ENCODE data around the gene TAGLN3.
"Not testable (repeated sequence)": the region's sequence is repeated elsewhere in the genome, so short reads cannot be mapped to it uniquely, and the experiment has no call there.

The TAGLN3 gene

DNA sequence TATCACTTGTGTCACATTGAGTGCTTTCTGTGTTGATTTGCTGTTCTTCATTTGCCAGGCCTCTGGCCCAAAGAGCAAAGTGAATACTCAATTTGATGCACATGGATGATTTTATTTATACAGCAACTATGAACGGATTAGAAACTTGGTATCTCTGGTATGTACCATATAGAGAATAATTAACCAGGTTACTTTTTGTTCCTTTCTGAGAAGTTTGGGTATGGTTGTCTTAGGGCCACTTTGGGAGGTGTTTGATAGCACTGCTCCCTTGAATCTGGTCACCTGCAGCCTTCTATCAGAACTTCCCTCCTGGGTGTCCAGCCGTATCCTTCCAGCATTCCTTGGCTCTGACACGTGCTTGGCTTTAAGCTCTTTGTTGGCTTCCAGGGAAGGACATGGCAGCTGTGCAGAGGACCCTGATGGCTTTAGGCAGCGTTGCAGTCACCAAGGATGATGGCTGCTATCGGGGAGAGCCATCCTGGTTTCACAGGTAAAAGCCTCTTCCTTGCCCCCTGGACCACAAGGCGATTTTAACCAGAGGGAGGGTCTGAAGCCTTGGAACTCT is 12.7 kb downstream of the TAGLN3 start:
- DNase-seq, result no peak

DNA sequence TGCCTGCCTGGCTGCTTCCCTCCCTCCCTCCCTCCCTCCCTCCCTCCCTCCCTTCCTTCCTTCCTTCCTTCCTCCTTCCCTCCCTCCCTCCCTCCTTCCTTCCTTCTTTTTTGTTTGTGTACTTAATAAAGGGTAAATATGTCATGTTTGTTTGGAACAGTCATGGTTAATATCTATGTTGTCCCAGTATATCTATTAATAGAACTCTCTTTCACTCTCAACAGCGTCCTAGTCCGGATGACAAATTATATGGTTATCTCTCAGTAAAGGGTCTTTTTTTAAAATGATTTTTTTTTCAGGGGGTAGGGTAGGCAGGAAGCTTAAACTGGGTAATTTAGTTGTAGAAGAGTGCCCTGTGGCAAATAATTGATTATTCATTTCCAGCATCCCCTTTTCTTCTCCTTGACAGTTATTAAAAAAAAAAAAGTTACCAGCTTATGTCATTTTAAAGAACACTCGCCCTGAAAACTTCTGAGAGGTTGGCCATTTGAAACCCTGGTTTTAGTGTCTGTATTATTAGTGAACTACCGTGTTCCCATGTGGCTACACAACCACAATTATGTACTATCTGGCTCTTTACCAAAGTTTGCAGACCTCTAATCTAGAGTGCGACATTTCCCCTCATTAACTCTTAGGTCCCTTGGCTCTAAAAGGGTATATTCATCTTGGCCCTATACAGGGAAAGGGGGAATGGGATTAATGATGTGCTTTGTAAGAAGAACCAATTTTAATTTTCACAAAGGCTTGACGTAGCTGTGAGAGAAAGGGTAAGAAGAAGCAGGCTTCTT is 13.7 kb downstream of the TAGLN3 start:
- no peak for DNase-seq

DNA sequence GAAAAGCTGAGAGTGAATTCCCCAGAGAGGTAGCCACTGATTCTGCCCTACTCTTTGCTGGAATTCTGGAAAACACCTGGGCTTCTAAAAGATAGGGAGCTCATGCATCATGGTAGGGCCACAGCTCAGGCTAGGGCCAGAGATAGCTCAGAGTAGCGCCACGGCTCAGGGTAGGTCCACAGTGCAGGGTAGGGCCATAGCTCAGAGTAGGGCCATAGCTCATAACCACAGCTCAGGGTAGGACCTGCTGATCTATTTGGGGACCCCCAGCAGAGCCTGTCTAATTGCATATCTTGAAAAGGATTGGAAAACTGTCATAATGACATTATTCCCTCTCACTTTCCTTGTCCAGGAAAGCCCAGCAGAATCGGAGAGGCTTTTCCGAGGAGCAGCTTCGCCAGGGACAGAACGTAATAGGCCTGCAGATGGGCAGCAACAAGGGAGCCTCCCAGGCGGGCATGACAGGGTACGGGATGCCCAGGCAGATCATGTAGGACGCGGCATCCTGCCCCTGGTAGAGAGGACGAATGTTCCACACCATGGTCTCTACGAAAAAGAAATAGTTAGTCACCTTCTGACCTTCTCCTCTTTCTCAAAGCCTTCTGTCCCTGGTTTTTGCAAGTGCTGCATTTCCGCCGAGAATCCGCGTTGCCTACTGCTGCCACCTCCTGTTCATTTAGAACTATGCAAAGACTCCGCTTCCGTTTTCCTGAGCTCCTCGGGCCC is 14.5 kb downstream of the TAGLN3 start:
- peak in 3 of 4 experiments; percentile 7 to 28 (median 16) for DNase-seq

DNA sequence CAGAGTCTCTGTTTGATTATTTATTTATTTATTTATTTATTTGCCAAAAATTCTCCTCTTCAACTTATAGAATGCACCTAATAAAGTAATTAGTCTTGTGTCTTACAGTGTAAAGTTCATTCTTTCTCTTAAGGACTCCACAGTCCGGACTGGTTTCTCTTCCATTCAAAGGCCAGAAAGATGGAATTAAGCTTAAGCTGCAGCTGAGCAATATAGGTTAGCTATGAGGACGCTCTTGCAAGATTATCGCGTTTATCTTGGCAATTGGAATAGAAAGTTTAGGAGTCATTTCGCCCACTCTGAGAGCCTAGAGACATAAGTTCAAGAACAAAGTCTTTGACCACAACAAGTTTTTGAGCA is 15.0 kb downstream of the TAGLN3 start:
- no peak for DNase-seq

DNA sequence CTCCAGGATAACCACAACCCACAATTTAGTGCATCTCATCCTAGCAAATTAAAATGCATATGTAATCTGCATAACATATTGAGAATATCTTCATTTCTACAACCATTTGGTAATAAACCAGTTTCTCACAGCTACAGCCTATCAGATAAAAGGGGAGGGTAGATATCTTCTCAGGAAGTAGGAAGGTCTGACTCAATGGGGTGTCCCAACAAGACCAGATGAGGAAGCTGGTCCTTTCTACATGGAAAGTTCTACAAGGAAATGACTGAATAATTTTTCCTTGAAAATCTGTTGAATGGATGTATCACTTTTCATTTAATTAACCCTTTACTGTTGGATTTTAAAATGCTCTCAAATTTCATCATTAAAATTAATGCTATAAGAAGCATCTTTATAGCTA is 18.4 kb downstream of the TAGLN3 start:
- DNase-seq, result no peak

DNA sequence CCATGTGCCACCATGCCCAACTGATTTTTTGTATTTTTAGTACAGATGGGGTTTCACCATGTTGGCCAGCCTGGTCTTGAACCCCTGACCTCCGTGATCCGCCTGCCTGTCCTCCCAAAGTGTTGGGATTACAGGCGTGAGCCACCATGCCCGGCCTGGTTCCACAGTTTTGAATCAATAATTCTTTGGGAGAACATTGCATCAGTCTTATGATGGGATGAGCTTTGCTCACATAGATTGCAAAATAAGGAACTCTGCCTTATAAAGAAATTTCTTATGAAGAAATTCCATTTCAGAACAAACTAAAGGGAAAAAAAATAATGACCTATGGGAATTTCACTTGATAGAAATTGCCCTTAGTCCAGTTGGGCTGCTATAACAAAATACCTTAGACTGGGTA is 20.0 kb downstream of the TAGLN3 start:
- DNase-seq, result no peak

DNA sequence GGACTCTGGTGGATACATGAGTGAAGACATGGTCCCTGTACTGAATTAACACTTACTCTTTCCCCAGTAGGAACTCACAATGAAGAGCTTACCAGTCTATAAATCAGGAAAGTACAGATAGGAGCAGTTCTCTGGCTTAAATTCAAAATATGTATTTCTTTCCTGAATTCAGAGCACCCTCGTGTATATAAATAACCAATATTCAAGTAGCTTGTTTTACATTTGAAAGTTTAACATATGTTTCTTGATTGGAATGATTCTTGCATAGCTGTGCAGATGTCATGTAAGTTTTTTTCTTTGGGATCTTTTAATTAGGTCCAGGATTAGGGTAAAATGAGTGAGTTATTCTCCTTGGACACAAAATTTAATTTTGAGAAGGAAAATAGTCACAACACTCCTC is 21.0 kb downstream of the TAGLN3 start:
- DNase-seq, result no peak

DNA sequence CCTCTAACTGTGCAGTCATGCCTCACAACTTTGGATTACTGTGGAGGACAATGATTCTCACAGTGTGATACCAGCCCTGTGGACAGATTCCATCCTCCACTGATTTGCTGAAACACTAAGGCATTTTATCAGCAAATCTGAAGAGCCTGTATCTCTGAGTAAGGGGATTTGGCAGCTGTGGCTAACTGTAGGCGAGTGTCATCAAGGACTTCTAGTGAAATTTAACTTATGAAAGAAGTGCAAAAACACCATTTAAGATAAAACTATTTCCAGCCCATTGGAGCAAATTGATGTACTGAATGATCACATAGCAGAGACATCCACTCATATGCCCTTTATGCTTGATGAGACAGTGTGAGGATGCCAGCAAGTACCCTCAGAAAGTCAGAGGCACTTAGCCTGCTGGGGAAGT is 22.0 kb downstream of the TAGLN3 start:
- no peak for DNase-seq

DNA sequence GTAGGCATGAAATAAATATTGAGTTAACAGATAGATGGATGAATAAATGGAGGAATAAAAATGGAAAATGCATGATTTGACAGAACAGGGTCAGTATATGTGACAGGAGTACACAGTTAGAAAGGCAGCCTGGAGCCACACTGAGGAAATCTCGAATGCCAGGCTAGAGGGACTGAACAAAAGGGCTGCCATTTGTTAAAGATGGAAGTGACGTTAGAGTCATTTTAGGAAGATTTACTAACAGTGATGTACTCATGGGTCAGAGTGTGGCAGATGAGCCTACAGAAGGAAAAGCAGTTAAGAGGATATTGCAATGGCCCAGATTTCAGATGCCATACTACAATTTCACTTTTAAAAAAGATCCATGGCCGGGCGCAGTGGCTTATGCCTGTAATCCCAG is 28.4 kb downstream of the TAGLN3 start:
- DNase-seq, result no peak

DNA sequence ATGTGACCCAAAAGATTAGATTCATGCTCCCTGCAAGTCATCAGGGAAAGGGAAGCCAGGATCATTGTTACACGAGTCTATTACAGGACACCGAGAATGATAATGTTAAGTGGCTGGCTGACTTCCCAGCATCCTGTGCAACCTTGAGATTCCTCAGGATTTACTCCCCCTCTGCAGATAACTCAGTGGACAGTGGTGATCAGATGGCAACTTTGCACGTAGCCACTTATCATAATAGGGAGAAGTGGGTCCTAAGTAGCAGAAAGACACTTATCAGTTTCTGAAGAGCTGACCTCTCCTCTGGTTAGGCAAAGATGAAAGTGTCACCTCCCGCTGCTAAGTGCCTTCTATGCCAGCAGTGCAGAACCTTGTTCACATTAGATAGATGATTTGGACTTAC is 29.1 kb downstream of the TAGLN3 start:
- no peak for DNase-seq

DNA sequence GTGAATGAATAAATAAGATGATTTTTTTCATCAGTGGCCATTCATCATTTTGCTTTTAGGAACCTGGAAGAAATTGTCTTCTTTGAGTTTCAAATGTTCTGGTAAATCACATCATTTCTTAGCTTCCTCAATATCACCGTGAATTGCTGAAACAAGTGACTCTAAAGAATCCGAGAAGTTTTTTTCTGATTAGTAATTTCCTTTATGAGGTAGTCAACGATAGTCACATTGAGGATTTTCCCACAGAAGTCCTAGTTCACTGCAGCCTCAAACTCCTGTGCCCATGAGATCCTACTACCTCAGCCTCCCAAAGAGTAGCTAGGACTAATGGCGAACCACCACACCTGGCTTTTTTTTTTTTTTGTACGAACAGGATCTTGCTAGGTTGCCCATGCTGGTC is 32.2 kb downstream of the TAGLN3 start:
- DNase-seq, result no peak

DNA sequence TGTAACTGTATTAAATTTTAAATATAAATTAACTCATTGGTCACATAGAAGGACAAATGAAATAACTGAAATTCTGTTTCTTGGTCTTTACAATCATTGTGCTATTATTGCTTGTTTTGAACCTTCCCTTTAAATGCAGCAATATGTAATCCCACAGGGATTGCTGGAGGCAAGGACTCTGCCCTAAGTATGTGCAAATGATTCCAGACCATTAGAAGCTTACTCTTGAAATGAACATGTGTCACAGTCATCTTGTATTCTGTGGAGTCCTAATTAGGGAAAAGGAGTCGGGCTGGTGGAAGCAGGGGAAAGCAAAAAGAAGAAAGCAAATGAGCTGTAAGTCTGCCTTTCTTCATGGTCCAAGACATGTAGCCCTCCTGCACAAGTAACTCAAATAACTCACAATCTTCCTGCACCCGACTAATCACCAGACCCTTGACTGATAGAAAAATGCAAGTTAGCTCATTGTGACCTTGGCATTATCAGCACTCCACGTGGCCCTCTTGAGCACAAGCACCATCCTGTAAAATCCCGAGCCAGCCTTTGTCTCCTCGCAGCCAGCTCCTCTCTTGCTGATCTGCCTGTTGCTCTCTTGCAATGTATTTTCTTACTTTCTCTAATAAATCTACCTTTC is 33.5 kb downstream of the TAGLN3 start:
- no peak for DNase-seq

DNA sequence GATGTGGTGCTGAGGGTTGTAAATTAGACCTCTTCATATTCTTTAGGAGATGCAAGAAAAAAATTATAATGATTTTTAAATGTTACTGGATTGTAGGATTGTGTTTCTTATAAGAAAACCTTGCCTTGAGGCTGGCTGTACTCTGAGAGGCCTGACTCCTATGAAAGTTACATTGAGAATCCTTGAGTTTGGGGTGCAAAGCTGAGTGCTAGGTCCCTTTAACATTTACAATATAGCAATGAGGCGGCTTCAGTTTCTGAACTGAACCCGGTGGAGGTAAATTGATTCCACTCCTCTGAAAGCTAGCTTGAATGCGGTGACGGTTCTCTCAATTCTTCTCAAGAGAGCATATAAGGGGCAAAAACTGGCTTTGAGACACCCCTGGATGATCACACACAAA is 35.7 kb downstream of the TAGLN3 start, which contains the start of gene TMPRSS7:
Gene TMPRSS7, plus strand, starts transcription at position 301 of the 400 bp plus-strand sequence. CDS start 110 bp downstream, outside the sequence.
- DNase-seq, result no peak

DNA sequence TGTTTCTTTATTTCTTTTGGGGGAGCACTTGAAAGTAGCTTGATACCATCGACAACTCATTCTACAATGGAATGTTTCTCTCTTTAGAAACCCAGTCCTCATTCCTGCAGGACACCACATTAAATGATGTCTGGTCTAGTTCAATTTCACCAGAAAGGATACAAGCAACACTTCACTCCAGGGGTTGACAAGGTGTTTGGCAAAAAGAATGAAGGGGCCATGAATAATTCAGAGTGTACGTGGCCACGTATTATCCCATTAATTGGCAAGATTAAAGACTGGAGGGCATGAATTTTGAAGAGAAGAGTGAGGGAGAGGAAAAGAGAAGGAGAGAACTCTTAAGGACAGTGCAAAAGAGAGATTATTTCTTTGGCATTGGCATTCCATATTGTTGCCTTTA is 36.5 kb downstream of the TAGLN3 start:
- DNase-seq, result no peak

DNA sequence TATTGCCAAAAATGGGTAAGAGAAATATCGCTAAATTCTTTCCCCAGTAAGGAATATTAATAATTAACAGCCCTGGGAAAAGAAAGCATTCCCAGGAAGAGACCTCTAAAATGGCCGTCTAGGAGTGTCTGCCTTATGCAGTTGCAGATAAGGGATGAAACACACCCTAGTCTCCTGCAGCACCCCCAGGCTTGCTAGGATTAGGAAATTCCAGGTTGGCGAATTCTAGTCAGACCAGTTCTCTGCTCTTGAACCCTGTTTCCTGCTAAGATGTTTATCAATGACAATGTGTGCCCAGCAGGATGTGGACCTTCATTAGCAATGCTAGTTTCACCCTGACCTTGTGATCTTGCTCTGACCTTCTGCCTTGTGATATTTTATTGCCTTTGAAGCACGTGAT is 38.5 kb downstream of the TAGLN3 start:
- not testable (repeated sequence) for DNase-seq

DNA sequence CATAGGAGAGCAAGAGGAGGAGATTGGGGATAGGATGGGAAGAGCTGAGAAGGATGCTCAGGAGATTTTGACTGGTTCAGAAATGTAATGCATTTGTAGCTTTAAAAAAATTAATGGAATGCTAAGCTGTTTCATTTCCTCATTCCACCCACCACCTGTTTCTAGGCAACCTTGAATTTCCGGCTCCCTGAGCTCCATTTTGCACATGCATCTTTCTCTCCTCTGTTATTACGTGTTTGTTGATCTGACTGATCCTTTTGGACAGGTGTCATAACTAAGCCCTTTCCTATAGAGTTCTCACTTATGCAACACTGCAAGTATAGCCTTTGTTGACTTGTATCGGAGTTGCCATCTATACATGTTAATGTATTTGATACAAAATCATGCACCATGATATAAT is 40.1 kb downstream of the TAGLN3 start:
- no peak for DNase-seq

DNA sequence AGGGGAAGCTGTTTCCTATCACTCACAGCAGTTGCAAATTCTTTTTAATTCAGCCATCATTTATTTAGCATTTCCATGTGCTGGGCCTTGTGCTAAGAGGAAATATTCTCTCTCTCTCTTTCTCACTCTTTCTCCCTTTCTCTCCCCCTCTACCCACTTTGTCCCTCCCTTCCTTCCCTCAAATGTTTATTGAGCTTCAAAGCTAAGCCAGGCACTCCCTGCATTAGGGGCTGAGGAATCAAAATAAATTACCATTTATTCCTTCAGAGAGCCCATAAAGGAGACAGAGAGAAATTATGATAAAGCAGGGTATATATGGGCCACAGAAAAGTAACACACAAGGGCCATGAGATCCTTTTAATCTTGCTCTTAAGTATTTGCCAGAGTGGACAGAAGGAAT is 42.6 kb downstream of the TAGLN3 start:
- no peak for DNase-seq

DNA sequence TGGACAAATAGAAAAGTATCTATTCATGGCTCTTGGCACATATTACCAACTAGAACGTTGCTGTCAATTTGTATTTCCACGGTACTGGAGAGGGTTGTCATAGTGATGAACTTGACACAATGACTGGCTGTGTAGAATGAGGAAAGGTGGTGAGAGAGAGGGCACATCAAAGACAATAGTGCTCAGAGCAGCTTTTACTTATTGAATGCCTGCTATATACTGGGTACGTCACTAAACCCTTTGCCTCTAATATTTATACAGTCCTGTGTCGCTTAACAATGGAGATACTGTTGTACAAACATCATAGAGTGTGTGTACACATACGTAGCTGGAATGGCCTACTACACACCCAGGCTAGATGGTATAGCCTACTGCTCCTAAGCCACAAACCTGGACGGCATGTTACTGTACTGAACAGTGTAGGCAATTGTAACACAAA is 44.1 kb downstream of the TAGLN3 start:
- no peak for DNase-seq

DNA sequence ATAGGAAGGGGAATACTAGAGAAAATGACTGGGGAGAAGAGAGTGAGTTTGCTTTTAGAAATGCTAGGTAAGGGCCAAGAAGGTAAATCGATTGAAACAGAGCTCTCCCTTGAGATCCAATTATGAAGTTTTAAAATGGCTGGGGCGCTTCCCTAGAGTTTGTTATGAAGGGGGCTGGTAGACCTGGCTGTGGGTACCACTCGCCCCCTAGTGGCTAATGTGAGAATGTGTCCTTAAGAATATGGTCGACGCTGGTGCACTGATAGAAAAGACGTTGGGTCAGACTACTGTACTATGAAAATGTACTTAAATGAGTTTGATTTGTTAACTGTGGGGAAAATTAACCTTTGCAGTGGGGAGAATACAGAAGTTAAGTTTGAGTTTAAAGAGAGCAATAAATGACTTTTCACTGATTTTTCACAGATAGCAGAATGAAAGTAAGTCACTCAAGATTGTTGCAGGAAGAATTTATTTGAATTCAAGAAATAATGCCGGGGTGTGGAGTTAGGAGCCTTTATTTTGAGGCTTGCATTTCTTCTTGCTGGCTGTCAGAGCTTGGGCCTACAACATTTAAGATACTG is 45.0 kb downstream of the TAGLN3 start:
- DNase-seq, result peak in 1 of 4 experiments; percentile 12

DNA sequence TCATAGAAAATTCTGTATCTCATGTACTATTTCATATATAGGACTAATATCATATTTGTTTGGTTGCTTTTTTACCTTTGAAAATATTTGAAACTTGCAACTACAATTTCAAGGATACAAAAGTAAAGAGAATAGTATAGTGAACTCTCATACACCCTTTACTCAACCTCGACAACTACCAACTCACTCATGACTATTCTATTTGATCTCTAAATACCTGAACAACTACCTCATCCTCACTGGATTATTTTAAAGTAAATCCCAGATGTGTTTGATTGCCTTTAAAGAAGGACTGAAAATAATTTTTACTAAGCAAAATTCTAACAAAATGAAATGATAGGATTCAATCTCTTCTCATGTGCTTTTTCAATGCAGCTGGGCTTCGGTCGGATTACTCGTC is 47.9 kb downstream of the TAGLN3 start:
- DNase-seq, result no peak

DNA sequence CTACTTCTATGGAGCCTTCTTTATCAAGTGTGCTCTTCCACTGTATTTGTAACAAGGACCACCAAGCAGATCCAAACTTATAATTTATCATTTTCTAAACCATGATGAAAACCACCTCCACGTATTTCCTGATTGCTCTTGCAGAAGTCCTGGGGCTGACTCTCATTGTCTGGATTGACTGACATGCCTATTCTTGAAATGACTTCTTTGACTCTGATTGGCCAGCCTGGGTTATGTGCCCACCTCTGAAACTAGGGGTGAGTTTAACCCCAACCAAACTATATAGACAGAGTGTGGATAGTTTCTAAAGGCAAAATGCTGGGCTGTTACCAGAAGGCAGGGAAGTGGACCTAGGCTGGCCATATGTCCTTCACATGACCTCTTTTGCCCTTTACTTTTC is 48.5 kb downstream of the TAGLN3 start:
- DNase-seq, result no peak

DNA sequence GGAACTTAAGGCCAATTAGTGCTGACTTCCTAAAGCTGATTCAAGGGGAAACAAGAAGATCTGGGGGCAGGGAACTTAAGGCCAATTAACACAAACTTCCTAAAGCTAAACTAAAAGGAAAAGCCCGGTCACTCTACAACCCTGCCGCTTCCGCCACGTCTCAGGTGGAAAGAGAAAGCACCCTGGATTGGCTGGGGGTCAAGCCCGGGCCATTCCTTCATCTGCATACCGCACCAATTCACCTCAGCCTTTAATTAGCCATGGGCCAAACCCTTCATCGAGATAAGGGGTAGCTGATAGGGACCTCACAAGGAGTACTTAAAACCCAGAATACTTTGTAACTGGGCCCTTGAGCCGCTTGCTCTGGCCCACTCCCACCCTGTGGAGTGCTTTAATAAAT is 50.2 kb downstream of the TAGLN3 start:
- no peak for DNase-seq

DNA sequence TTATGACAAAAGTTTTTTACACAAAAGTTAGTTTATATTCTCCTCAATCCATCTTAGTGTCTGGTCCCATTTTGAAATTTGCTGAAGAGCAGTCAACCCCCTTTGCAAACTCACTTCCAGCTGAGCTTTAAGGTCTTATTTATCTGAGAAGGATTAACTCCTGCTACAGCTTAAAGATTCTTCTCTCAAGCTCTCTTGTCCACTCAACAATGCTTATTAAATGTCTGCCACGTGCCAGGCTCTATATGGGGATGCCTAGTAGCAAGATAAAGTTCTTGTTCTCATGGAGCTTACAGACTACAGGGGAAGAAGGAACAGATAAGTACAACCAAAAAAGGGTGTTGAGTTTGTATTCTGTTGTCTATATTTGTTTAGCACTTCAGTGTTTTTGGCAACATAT is 54.5 kb downstream of the TAGLN3 start:
- DNase-seq, result no peak
